Astrocyte of the cerebellum (primary cell): ENCODE measurements around the gene ECE1.
"Not testable (repeated sequence)": the region's sequence is repeated elsewhere in the genome, so short reads cannot be mapped to it uniquely, and the experiment has no call there.

Experiments
- DNase-seq: peaks from one replicate; pipeline ENCODE4 v3.0.0-alpha.2; 2011; ENCODE audit warnings: low read depth
- H3K4me3 ChIP-seq: 2 replicates; pipeline ENCODE4 v1.5.1; 2011; ENCODE audit warnings: mild to moderate bottlenecking, low read depth, low read length, moderate library complexity
- in situ Hi-C: cut with HindIII; loops from 2 replicates; pipeline ENCODE4 v1.10.0; 2017; ENCODE audit warnings: low sequenced_read_pairs
- TF ChIP-seq, protein P1 (sequence below): IDR thresholded peaks from 2 replicates; pipeline ENCODE4 v1.5.1; 2012; ENCODE audit warnings: low read length, low read depth, moderate library complexity, mild to moderate bottlenecking; ENCODE audit errors: missing control alignments

Gene ECE1

DNA sequence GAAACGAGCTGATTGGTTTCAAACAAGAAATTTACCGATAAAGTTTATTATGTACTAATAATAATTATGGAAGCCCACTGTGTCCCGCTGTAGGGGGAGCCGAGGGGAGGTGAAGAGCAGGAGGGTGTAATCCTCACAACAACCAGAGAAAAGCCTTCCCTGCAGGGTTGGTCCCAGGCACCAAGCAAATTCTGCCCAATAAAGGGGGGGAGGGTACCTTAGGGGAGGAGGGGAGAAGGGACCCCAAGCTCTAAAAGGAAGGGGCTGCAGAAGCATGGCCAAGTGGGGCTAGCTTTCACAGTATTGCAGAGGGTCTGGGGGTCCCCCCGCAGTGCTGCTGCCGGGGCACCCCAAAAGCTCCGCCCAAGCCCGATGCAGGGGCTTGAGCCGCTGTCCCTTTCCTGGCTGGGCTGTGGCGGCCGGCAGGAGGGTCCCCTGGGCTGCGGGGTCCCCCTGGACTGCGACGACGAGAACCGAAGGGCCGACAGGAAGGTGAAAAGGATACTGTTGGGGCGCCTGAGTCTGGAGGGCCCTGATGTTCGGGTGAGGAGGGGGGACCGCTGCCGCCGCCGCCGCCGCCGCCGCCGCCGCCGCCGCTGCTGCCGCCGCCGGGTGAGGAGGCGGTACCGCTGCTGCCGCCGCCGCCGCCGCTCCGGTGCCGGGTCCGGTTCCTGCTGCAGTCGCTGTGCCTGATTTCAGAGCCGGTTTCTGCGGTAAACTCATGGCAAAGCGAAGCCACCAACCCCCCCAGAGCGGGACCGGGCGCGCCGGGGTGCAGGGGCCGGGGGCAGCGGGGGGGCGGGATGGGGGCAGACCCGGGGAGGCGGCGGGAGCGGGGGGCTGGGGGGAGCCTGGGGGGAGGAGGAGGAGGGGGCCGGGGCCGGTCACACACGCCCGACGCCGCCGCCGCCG lies 114.3 kb downstream of the ECE1 start:
- in situ Hi-C loops: no loop called here
- H3K4me3 ChIP-seq: peak overlapping the region; percentile 99
- DNase-seq: no peak
- TF ChIP-seq, protein P1, sequence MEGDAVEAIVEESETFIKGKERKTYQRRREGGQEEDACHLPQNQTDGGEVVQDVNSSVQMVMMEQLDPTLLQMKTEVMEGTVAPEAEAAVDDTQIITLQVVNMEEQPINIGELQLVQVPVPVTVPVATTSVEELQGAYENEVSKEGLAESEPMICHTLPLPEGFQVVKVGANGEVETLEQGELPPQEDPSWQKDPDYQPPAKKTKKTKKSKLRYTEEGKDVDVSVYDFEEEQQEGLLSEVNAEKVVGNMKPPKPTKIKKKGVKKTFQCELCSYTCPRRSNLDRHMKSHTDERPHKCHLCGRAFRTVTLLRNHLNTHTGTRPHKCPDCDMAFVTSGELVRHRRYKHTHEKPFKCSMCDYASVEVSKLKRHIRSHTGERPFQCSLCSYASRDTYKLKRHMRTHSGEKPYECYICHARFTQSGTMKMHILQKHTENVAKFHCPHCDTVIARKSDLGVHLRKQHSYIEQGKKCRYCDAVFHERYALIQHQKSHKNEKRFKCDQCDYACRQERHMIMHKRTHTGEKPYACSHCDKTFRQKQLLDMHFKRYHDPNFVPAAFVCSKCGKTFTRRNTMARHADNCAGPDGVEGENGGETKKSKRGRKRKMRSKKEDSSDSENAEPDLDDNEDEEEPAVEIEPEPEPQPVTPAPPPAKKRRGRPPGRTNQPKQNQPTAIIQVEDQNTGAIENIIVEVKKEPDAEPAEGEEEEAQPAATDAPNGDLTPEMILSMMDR: no peak

DNA sequence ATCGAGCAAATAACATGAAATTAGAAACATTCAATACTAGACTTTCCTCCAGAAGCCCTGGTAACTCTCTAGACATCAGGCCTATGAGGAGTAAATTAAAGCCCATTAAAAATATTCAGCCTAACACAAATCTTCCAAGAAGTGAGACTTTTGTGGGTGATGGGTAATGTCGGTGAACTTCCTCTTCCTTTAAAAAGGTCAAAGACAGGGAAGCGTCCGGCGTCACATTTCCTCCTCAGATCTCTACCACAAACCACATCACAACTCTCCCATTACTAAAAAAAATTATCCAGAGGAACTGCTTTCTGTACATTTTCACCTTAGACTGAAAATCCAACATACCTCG lies 115.0 kb downstream of the ECE1 start:
- DNase-seq: no peak
- TF ChIP-seq, protein P1: no peak
- in situ Hi-C loops: no loop called here
- peak overlapping the region; percentile 99 for H3K4me3 ChIP-seq

DNA sequence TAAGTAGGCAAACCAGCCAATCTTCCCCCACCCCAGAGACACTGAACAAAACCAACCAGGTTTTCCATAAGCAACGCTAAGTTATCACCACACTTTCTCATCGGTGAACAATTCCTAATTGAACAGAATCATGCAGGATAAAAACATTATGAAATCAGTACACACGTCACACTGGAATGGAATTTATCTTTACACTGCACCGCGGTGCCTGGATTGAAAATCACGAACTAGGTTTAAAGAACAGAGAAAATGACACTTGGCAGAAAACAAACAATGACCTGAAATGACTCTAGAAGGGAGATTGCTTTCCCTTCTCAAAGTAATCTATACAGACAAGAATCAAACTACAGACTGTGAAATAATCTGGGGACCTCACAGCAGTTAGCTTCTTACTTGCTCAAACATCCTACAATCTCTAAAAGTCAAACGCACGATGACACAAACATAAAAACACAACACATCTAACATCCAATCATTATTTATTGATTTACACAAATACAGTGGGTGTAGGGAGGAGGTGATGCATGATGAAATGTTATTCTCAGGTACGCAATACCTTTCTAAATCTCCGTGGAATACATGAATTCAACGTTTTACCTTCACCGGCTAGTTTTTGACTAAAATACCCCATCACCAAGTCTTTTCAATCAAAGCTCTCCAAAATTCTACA lies 115.5 kb downstream of the ECE1 start:
- peak overlapping the region; percentile 99 for H3K4me3 ChIP-seq
- in situ Hi-C loops: no loop called here
- TF ChIP-seq, protein P1: no peak

DNA sequence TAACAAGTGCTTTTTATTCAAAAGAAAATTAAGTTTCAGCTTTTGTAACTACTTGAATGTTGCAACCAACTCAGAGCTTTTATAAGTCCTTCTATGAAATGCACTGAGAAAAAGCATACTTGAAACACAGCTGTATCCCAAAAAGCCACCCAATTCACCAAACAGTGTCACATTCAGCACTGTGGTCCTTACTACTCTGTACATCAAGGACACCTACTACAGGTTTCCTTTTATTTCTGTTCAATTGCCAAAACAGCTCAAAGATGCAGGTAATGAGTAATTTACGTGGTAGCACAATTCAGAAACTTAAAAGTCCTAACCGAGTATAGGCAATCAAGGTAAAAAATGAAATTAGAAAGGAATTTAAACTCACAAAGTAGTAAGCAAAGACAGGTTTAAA lies 116.0 kb downstream of the ECE1 start:
- peak overlapping the region; percentile 99 for H3K4me3 ChIP-seq
- TF ChIP-seq, protein P1: no peak
- in situ Hi-C loops: no loop called here
- no peak for DNase-seq

More for the DNA sequence above, 115.5 kb downstream of the ECE1 start:
- peak; percentile 67 for DNase-seq

DNA sequence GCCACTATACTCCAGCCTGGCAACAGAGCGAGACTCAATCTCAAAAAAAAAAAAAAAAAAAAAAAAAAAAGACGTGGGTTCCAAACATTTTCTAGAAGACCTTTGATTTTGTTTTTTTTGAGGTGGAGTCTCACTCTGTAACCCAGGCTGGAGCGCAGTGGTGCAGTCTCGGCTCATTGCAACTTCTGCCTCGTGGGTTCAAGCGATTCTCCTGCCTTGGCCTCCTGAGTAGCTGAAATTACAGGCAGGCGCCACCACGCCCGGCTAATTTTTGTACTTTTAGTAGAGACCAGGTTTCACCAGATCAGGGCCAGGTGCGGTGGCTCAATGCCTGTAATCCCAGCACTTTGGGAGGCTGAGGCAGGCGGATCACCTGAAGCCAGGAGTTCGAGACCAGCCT lies 117.2 kb downstream of the ECE1 start:
- DNase-seq, H3K4me3 ChIP-seq, in situ Hi-C loops: not testable (repeated sequence)

DNA sequence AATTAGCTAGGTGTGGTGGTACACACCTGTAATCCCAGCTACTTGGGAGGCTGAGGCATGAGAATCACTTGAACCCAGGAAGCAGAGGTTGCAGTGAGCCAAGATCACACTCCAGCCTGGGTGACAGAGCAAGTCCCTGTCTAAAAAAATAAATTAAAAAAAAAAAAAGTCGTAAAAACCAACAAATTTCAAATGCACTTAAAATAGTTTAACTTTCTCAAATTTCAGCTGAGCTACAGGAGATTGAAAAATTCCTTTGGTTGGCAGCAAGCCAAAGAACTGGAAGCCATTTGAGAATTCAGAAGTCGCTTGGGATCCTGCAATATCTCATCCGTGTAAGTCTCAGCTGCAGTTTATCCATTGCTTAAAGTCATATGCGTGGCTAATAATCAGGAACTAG lies 119.4 kb downstream of the ECE1 start:
- peak; percentile 61 for DNase-seq
- in situ Hi-C loops, H3K4me3 ChIP-seq: not testable (repeated sequence)

DNA sequence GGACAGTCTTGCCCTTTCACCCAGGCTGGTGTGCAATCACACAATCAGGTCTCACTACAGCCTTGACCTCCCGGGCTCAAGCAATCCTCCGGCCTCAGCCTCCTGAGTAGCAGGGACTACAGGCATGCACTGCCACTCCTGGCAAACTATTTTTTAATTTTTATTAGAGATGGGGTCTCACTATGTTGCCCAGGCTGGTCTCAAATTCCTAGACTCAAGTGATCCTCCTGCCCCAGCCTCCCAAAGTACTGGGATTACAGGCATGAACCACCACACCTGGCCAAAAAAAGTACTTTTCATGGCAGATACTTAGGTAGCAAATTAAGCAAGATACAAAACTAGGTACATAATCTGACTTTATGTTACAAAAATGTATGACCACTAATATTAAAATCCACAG lies 121.8 kb downstream of the ECE1 start:
- TF ChIP-seq, protein P1: no peak
- no peak for DNase-seq
- no peak overlapping the region for H3K4me3 ChIP-seq
- in situ Hi-C loops: no loop called here
